Cortex of kidney (tissue), 1 donor: ENCODE measurements around the gene PPP2R2C.

Source experiments
- DNase-seq: peaks from one replicate; lab custom pipeline; 2025; lab: John Stamatoyannopoulos, UW

The PPP2R2C gene

DNA sequence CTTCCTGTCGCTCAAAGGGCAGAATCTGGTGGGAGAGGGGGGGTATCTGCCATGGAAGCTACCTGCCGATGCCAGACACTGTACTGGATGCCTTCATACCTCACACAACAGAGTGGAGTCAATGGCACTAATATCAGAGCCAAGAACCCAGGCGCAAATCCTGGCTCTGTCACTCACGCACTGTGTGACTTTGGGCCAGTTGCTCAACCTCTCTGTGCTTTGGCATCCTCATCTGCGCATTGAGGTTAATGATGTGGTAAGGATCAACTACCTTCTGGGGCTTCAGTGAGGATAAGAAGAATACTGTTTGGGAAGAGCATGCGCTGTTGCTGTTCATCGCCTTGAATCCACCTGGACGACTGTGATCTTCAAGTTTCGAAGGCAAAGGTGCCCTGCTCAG, 70.6 kb downstream of the PPP2R2C start:
- no peak for DNase-seq

DNA sequence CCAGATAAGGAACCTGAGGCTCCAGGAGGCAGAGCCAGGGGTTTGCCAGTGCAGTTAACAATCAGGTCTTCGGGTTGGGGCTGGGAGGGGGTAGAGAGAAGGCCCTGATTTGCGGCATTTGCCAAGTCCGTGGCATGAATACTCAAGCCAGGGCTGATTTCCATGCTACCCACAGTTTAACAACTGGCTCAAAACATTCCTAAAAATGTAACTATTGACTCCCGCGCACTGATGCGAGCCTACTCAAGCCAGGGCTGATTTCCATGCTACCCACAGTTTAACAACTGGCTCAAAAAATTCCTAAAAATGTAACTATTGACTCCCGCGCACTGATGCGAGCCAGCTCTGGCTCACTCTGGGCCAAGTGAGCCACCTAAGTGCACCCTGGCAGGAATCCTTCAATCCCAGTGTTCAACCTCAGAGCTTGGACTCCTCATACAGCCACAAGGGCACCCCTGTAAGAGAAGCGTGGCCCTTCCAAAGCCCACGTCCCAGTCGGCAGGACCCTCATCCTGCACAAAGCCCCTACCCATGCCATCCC, 75.6 kb downstream of the PPP2R2C start:
- no peak for DNase-seq

DNA sequence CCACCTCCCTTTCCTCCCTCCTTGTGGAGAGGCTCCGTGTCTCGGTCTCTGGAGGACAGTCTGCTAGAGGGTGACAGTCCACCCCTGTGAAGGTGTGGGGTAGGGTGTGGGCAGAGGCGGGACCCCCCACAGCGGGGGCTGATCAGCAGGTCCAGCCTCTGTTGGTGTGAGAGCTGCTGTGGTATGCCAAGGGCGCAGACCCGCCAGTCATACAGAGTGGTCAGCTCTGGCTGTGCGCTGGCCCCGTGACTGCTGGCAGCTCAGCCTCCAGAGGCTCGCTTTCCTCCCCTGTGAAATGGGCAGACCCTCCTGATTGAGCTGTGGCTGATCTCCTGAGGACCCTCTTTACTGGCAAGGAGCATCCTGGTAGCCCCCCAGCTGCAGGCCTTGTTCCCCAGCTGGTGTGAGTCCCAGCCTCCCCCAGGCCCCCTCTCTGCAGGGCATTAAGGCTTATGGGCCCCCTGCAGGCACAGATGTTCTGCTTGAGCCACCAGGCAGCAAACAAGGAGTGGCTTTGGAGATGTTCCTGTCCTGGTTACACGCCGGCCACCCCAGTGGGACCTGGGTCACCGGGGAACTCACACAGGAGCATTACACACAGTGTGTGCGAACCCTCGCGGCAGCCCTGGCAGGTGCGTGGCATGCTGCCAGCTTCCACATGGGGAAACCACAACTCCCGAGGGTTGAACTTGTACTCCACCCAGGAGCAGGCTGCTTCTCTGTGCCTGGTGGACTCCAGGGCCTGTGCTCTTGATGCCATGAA, 76.8 kb downstream of the PPP2R2C start:
- no peak for DNase-seq

DNA sequence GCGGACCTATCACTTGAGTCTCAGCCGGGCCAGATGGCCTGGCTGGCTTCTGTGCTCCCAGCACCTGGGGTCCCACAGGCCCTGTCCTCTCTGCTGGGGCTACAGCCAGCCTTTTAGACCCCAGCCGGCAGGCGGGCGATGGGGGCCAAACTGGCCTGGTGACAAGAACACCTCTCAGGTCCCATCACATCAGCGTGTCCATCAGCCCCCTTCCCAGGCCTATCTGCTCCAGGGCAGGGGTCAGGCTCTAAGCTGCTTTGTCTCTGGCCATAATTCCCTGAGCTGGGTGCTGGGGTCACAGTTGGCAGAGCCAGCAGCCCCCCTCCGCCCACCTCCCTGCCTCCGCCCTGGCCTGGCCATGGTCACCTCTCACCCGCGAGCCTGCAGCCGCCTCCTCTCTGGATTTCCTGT, 77.7 kb downstream of the PPP2R2C start:
- no peak for DNase-seq

DNA sequence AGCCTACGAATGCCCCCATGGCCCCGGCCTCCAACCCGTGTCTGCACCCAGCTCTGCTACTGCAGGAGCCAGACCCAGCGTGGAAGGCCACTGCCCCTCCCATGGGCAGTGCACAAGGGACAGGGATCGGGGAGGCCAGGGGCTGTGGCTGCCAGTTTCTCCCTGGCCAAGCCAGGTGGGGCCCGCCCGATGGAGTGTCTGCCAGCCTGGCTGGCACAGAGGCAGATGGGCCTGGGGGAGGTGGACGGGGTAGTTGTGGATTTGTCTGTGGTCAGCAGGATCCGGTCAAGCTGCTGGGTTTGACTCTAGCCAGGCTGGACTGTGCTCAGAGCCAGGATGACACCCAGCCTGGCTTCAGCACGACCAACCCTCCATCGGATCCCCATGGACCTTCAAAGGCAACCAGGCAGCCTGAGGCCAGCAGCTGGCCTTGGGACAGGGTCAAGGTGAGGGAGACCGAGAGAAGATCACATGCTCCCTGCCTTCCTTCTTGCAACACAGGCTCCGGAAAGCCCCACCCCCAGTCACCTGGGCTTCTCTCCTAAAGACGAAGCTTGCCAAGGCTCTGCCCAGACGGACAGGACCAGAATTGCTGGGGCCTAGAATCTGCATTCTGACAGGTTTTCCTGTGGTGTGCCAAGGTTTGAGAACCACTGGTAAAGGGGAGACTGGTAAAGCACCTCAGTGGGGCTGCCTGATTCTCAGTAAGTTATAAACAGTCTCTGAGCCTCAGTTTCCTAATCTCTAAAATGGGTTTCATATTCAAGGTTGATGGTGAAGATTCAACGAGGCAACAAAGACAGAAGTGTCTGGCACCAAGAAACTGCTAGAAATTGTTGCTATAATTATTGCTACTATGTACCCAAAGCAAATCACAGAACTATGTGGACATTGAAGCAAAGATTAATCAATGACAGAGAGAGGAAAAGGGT, 78.6 kb downstream of the PPP2R2C start:
- no peak for DNase-seq

DNA sequence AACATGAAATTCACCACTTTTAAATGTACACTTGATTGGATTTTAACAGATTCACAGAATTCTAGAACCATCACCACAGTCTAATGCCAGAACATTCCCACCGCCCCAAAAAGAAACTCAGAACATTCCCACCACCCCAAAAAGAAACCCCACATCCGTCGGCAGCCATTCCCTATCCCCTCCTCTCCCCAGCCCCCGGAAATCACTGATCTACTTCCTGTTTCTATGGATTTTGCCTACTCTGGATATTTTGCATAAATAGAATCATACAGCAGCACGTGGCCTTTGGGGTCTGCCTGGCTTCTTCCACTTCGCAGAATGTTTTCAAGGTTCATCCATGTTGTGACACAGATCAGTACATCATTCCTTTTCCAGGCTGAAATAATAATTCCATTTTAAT, 79.3 kb downstream of the PPP2R2C start:
- no peak for DNase-seq

DNA sequence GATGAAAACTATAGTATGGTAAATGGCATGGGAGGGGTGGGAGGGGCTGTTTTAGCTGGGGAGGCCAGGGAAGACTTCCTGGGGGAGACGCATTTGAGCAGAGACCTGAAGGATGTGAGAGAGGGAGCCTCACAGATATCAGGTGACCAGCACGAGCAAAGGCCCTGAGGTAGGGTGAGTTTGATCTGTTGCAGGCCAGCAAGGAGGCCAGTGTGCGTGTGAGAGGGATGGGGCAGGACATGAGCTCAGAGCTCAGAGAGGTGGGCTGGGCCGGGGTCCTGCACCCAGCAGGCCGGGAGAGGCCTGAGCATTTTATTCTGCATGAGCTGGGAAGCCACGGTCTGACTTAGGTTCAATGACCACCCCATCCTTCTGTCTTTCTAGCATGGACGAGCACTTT, 80.0 kb downstream of the PPP2R2C start:
- no peak for DNase-seq

DNA sequence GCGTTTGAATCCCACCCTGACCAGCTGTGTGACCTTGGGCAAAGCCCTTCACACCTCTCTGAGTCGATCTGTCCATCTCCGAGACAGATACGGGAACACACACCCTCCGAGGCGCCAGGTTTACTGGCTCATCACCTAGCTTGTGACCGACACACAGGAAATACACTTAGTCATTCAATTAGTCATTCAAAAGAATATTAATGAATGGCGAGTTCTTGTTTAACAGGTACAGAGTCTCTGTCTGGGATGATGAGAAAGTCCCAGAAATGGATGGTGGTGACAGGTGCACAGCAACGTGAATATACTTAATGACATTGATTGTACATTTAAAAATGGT, 80.6 kb downstream of the PPP2R2C start:
- DNase-seq = no peak

DNA sequence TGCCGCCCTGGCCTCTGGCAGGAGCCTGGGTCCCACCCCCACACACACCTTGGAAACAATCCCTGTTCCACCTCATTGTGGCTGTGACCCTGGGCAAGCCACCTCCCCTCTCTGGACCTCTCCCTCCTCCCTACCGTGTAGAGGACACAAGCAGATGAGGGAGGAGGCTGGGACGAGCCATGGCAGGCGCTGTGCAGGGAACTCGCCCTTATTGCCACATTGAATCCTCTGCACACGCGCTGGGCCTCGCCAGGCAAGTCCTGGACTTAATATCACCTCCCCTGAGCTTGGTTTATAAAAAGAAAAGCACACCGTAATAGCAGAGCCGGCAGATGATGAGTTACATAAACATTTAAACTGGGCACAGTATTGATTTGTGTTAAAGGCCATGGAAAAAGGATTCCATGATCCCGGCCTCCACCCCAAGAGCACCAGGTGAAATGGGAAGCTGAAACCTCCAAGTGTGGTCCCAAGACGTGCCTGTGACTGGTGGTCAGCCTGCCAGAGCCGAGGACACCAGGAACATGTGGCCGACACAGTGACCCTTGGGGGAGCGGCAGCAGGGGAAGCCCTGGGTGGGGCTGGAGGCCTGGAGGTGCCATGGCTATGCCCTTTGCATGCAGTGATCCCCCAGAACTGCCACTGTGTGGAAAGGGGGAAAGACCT, 81.1 kb downstream of the PPP2R2C start:
- DNase-seq = no peak

DNA sequence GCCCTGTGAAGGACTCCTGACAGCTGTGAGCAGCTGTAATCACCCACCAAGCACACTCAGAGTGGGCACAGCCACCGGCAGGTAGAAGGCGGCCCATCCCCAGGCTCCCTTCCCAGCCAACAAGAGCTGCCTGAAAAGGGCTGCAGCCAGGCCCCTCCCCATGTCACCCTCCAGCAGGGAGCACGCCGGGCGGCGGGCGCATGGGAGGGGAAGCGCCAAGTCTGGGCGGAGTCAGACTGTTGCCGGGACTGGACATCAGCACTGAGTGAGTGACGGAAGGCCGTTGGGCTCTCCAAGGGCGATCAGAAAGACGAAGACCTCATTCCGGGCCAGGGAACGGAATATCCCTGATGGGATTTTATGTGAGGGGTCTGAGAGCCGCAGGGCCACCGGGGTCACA, 82.1 kb downstream of the PPP2R2C start:
- no peak for DNase-seq

DNA sequence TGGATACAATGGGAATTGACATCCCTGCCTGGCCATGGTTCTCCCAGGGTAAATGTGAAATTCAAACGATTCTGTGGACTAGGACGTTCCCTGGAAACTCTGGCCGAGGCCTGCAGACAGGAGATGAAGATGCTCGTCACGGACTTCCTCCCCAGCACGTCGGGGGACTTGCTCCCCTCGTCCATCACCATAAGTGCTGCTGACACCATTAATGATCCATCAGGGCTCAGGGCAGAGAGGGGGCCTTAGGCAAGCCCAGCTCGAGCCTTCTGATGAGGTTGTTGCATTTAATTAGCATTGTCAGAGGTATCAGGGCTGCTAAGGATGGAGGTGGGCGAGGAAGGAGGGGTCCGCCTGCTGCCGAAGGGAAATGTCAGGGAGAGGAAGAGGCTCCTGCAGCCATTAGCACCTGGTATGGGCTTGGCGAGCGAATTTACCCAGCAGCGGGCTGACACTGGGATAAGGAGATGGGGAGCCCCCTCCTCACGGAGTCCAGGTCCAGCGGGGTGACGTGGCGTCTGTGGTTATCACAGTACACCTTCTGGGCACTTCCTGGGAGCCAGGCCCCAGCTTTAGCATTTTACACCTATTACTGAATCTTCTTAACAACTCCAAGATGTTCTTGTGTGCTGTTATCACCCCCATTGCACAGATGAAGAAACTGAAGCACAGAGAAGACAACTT, 83.1 kb downstream of the PPP2R2C start:
- DNase-seq = no peak

DNA sequence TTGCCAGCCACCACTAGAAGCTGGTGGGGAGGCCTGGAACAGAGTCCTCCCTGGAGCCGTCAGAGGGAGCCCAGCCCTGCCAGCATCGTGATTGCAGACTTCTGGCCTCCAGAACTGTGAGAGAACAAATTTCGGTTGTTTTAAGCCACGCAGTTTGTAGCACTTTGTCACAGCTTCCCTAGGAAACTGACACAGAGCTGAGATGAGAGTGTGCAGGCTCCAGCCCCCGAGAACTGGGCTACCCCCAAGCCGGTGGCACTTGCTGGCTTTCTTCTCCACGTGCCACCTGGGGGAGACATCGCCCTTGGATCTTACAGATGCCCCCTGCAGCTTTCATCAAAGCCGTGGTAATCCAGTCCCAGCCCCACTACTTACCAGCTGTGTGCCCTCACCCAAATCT, 83.7 kb downstream of the PPP2R2C start:
- no peak for DNase-seq

DNA sequence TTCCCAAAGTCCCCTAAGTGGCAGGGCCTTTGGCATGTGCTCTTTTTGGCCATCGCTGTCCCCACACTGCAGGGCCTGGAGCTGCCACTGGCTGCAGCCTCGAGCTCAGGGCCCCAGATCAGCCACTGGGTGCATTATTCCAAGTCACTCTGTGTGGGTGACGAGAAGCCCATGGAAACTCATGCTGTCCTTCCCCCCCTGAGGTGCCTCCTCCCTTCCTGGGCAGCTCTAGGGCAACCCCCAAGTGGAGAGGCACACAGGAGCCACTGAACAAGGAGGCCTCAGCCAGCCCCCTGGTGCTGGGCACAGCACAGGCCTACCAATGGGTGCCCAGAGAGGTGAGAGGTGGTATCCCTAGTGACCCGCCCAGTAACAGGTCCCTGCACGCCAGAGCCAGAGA, 84.5 kb downstream of the PPP2R2C start:
- no peak for DNase-seq

DNA sequence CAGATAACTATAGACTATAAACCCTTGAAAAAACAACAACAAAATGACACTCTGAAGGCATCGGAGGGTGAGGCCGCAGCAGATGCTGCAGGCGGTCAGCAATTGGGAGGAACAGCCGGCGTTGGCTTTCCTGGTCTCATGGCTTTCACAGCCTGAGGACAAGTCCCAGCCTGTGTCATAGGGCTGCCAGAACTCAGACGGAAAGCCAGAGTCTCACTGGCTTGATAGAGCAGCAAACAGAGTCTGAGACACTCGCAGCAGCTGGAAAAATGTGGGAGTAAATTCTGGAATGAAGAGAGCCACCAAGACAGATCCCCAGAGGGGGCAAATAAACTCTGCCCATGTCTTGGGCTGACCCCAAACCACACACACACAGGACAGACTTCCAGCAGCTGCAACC, 86.3 kb downstream of the PPP2R2C start:
- DNase-seq = no peak

DNA sequence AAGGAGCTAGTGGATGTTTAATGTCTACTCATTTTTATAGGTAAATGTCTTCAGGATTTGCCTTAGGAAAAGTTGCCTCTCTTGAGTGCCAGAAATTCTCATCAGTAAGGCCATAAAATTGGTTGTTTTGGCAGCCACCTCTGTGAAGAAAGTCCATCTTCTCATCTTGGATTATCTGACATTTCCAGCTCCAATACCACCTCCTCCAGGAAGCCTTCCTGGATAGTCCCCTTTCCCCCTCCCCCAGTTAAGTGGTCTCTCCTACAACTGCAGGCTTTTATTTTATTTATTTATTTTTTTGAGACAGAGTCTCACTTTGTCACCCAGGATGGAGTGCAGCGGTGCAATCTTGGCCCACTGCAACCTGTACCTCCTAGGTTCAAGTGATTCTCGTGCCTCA, 87.1 kb downstream of the PPP2R2C start:
- DNase-seq = no peak

DNA sequence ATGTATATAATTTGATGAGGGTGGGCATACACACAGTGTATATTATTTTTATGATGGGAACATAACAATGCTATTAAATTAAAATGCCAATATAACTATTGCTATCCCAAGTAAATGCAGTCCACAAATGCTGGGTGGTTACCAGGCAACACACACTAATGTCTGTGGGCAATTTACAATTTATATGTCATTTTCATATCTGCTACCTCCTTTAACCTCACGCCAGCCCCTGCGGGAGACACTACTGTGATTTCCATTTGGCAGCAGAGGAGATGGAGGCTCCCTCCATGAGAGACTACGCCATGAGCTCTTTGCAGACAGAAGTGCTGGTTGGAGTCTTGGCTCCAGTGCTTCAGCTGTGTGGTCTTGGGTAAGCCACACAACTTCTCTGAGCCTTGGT, 87.9 kb downstream of the PPP2R2C start:
- DNase-seq = no peak

DNA sequence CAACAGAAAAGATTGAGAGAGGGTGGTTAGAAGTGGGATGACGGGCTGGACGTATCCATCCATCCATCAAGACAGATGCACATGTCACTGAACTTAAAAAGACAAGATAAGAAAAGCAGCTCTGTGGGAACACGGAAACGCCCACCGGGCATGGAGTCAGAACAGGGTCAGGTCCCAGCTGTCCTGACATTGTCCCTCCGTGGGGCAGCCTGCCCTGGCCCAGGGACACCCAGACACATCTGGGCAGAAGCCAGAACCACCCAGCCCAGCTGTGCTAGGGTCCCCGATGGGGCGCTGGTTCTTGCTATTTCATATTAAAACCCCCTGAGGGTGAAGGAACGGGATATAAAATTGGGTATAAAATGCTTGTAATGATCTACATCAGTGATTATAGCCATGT, 88.5 kb downstream of the PPP2R2C start:
- no peak for DNase-seq

DNA sequence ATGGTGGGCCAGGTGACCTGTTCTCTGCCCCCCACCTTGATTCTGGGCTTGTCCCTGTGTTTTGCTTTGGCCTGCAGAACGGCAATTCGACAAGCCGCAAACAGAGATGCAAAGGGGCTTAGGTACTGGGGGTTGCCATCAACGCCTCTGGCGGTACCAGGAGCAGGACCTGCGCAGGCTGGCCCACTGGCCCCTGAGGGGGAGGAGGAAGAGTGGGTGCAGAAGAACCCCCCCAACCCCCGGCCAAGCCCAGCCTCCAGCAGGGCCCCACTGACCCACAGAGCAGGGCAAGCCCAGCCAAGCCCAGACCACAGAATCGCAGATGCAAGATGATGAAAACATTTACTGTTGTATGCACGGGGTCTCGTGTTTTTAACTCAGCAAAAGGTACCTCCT, 89.4 kb downstream of the PPP2R2C start:
- no peak for DNase-seq

DNA sequence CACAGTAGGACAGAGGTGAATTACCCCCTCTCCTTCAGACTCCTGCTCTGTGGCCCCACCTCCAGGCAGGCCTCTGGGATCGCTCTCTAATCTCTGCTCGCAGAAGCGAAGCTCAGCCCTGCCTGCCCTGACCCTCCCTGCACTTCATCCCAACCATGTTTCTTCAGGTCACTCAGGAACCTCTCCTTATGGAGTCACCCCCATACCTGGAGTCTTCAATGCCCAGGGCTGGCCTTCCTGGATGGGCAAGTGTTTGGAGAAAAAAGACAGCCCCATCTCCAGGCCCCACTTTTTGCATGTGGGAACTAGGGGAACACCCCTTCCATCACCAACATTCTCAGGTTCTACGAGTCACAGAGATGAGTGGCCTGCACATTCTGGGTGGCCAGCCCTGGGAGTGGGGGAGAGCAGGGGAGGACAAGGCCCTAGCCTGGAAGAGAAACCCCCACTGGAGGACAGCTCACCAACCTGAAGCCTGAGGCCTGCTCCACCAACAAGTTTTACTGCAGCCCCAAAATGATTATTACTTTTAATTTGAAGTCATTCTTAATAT, 90.8 kb downstream of the PPP2R2C start:
- DNase-seq = no peak

DNA sequence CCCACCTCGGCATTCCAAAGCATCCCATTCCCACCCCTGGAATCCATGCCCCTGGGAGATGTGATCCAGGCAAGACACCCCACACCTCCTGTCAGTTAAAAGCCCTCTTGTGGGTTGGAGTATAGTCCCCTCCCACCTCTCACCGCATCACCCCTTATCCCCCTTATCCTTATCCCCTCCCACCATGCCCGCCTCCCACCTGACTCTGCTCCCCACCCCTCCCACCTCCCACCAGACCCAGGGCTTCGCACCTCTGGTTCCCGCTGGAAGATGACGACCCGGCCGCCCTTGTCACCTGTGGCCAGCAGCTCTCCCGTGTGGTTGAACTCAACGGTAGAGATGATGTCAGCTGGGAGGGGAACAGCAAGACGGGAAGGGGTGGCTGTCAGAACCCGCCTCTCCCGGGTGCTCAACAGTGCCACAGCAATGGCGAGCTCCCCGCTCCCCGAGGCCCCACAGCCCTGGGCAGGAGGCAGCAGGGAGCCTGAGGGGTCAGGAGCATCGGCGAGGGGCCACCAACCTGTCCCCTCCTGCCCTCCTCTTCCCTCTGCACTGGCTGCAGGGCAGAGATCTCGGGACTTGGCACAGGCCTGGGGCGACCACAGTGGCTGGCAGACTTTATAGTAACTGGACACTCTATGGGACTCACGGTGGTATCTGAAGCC, 91.5 kb downstream of the PPP2R2C start:
- no peak for DNase-seq
